ENCODE measurements around the gene CDH4.

- TF ChIP-seq EZH2 (IDR thresholded peaks at IDR 0.05; ENCODE audit: low read depth) = no peak
- no peak for TF ChIP-seq CTCF (conservative IDR thresholded peaks at IDR 0.05)
These were observed 206.2 kb downstream of the CDH4 start for GRCh38 chr20:61458146-61458746.
